Endothelial cell of umbilical vein (primary cell): Measurements from ENCODE around the gene RAC2. TPM values are rescaled to one million over a fixed set of nuclear protein-coding genes. Genes with fewer than 3 reads are reported as not detected.

Source experiments
- BruUV-seq: library from RNA; stranded (reverse); fragments of 400-500 nt; replicated peaks from 2 replicates; lab custom pipeline; 2021; lab: Mats Ljungman, UMichigan
- CTCF ChIA-PET: fragments of 300-600, 350-600 bp; sonication (Branson Sonifier 250); formaldehyde crosslinking; loops from one replicate; lab custom pipeline; 2021; ENCODE audit warnings: antibody characterized with exemption, inconsistent platforms; lab: Charles Lee
- POLR2A ChIA-PET: fragments of 300-600, 350-600 bp; sonication (Branson Sonifier 250); formaldehyde crosslinking; loops from one replicate; lab custom pipeline; 2021; ENCODE audit warnings: antibody characterized with exemption, inconsistent platforms; lab: Charles Lee
- DNase-seq: peaks from one replicate; pipeline ENCODE4 v3.0.0-alpha.2; 2011; ENCODE audit warnings: low read depth, low spot score
- FAIRE-seq: peaks from 2 replicates; lab custom pipeline; 2011; peaks lifted over from hg19 to GRCh38; lab: Jason Lieb, UNC
- H2AFZ ChIP-seq: 2 replicates; pipeline ENCODE4 v1.6.0; 2012; ENCODE audit warnings: low read depth, low read length, control low read depth, inconsistent platforms
- H3K27ac ChIP-seq: 2 replicates; pipeline ENCODE4 v1.5.1; 2011; ENCODE audit warnings: low read depth, mild to moderate bottlenecking, control low read depth, low read length, moderate library complexity; ENCODE audit not compliant: insufficient read depth
- H3K27me3 ChIP-seq, 2 experiments: 2 replicates each; pipeline versions ENCODE4 v1.6.0 to v1.6.1; 2011; ENCODE audit warnings: low read length in 2 of 2, mixed read lengths in 1 of 2; ENCODE audit not compliant: control insufficient read depth in 2 of 2, insufficient read depth in 2 of 2
- H3K36me3 ChIP-seq, 2 experiments: 2 replicates in 1 of 2; 3 replicates in 1 of 2; pipeline ENCODE4 v1.5.1; 2011; ENCODE audit warnings: low read length in 2 of 2, mild to moderate bottlenecking in 1 of 2, moderate library complexity in 1 of 2; ENCODE audit not compliant: control insufficient read depth in 2 of 2, insufficient read depth in 2 of 2; ENCODE audit errors: extremely low read depth in 1 of 2
- H3K4me1 ChIP-seq: 3 replicates; pipeline ENCODE4 v1.5.1; 2011; ENCODE audit warnings: mild to moderate bottlenecking, low read length; ENCODE audit not compliant: control insufficient read depth, insufficient read depth; ENCODE audit errors: extremely low read depth
- H3K4me2 ChIP-seq: 2 replicates; pipeline ENCODE4 v1.6.1; 2011; ENCODE audit warnings: low read length, control low read depth, mixed read lengths; ENCODE audit not compliant: insufficient read depth
- H3K4me3 ChIP-seq, 3 experiments: fragments of 200-600 bp in 1 of 3; sonication (generic), shearing (Covaris generic) in 1 of 3; replicated peaks in 1 of 3; 2 replicates each; pipeline ENCODE4 v1.5.1; 2011 to 2016; ENCODE audit warnings: control low read depth in 3 of 3, low read length in 3 of 3, mild to moderate bottlenecking in 2 of 3, inconsistent platforms in 1 of 3, low read depth in 1 of 3, moderate library complexity in 1 of 3; ENCODE audit not compliant: insufficient read depth in 1 of 3
- H3K79me2 ChIP-seq: 2 replicates; pipeline ENCODE4 v1.6.0; 2012; ENCODE audit warnings: low read length, inconsistent platforms; ENCODE audit not compliant: control insufficient read depth, insufficient read depth
- H3K9ac ChIP-seq: replicated peaks from 2 replicates; pipeline ENCODE3; 2011; ENCODE audit warnings: low read length, control low read depth; ENCODE audit not compliant: insufficient read depth; ENCODE audit errors: extremely low read depth
- H3K9me1 ChIP-seq: replicated peaks from 3 replicates; pipeline ENCODE4 v1.6.0; 2011; ENCODE audit warnings: mild to moderate bottlenecking, low read length; ENCODE audit not compliant: control insufficient read depth, insufficient read depth; ENCODE audit errors: extremely low read depth
- H3K9me3 ChIP-seq: replicated peaks from 2 replicates; pipeline ENCODE4 v1.5.1; 2012; ENCODE audit warnings: low read length, inconsistent platforms; ENCODE audit not compliant: control insufficient read depth, insufficient read depth
- H4K20me1 ChIP-seq: replicated peaks from 2 replicates; pipeline ENCODE3; 2011; ENCODE audit warnings: mild to moderate bottlenecking, low read length; ENCODE audit not compliant: control insufficient read depth, insufficient read depth; ENCODE audit errors: extremely low read depth
- EZH2 ChIP-seq: IDR thresholded peaks from 2 replicates; pipeline ENCODE4 v1.6.1; 2012; ENCODE audit warnings: borderline replicate concordance, low read depth, mild to moderate bottlenecking, moderate library complexity, low read length, inconsistent platforms; ENCODE audit not compliant: severe bottlenecking
- FOS ChIP-seq: IDR thresholded peaks from 2 replicates; pipeline ENCODE4 v1.6.1; 2011; ENCODE audit warnings: mild to moderate bottlenecking, low read length, moderate library complexity, borderline replicate concordance; ENCODE audit not compliant: insufficient read depth
- GATA2 ChIP-seq: IDR thresholded peaks from 2 replicates; pipeline ENCODE4 v1.7.0; 2011; ENCODE audit warnings: low read depth, mild to moderate bottlenecking, moderate library complexity, mixed read lengths, low read length; ENCODE audit not compliant: insufficient read length, insufficient read depth
- JUN ChIP-seq: IDR thresholded peaks from 2 replicates; pipeline ENCODE4 v1.6.1; 2011; ENCODE audit warnings: borderline replicate concordance, low read depth; ENCODE audit not compliant: insufficient read length, insufficient read depth
- MYC ChIP-seq: IDR thresholded peaks from one replicate; pipeline ENCODE4 v1.6.1; 2011; ENCODE audit warnings: mild to moderate bottlenecking, low read depth, low read length
- POLR2A ChIP-seq: IDR thresholded peaks from 2 replicates; pipeline ENCODE4 v1.6.1; 2012; ENCODE audit warnings: low read depth, mild to moderate bottlenecking, control low read depth, low read length
- POLR2AphosphoS5 ChIP-seq: IDR thresholded peaks from 2 replicates; pipeline ENCODE4 v1.6.1; 2012; ENCODE audit warnings: low read depth, mild to moderate bottlenecking, control low read depth, low read length, moderate library complexity; ENCODE audit not compliant: insufficient read depth
- dilution Hi-C: fragments of 300-500 bp; cut with MboI; formaldehyde crosslinking; loops from one replicate; pipeline ENCODE4 v1.15.0; 2019; ENCODE audit warnings: low sequenced_read_pairs; ENCODE audit not compliant: extremely low pct_ligation_motif_present
- intact Hi-C: fragments of 100-400 bp; cut with micrococcal nuclease; formaldehyde crosslinking; loops from one replicate; pipeline ENCODE4 v1.10.0; 2022
- polyA plus RNA-seq, 4 experiments: library from polyadenylated mRNA; depleted of rRNA in 3 of 4; stranded (reverse) in 3 of 4; unstranded in 1 of 4; fragments of >200 nt; gene quantifications; 2 replicates each; pipeline versions ENCODE4 v1.2.1 to v1.2.3, GENCODE V29; 2011 to 2012; ENCODE audit warnings: missing spikeins in 1 of 4
- total RNA-seq: library from RNA; stranded (reverse); gene quantifications from 2 replicates; pipeline ENCODE4 v1.2.3, GENCODE V29; 2021
- TF ChIP-seq, protein P1 (sequence below): IDR thresholded peaks from 2 replicates; pipeline ENCODE4 v1.6.1; 2011; ENCODE audit not compliant: insufficient read depth, insufficient read length
- TF ChIP-seq, protein P2 (sequence below), 2 donors: IDR thresholded peaks; 1 replicate in 1 of 2; 2 replicates in 1 of 2; pipeline ENCODE4 v1.5.1; 2011; ENCODE audit warnings: low read length in 2 of 2, mild to moderate bottlenecking in 2 of 2, moderate library complexity in 2 of 2, control low read depth in 1 of 2, inconsistent platforms in 1 of 2, low read depth in 1 of 2; ENCODE audit not compliant: insufficient read depth in 1 of 2; ENCODE audit errors: extremely low read depth in 1 of 2

The RAC2 gene
- total and polyA plus RNA-seq, 2 donors (not counting 3 experiments of a cell fraction or from before 2014, with no cell fraction given) = 122 to 181 TPM

DNA sequence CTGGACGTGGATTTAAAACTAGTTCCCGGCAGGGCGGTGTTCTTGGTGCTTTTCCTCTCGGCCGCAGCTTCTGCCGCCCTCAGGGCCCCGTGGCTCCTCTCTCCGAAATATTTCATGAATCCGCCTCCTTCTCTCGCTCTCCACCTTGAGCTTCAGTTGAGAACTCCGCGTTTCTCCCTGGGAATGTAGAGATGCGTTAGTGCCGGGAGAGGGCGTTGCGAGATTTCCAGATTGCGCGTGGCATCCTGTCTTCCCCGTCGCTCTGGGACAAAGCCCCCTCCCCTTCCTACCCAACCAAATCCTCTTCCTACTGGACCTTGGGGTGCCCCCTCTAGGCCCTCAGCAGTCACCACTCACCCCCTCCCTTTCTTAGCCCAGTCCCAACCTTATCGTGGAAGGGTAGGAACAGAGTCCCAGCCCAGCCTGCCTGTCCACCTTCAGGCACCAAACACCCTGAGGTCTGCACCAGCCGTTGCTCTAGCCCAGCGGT, 15.5 kb upstream of the RAC2 start:
- peak overlapping the region; percentile 95 for H2AFZ ChIP-seq
- peak; percentile 60 for DNase-seq
- TF ChIP-seq JUN = no peak
- TF ChIP-seq GATA2 = no peak
- TF ChIP-seq, protein P1, sequence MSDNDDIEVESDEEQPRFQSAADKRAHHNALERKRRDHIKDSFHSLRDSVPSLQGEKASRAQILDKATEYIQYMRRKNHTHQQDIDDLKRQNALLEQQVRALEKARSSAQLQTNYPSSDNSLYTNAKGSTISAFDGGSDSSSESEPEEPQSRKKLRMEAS = no peak
- TF ChIP-seq, protein P2, sequence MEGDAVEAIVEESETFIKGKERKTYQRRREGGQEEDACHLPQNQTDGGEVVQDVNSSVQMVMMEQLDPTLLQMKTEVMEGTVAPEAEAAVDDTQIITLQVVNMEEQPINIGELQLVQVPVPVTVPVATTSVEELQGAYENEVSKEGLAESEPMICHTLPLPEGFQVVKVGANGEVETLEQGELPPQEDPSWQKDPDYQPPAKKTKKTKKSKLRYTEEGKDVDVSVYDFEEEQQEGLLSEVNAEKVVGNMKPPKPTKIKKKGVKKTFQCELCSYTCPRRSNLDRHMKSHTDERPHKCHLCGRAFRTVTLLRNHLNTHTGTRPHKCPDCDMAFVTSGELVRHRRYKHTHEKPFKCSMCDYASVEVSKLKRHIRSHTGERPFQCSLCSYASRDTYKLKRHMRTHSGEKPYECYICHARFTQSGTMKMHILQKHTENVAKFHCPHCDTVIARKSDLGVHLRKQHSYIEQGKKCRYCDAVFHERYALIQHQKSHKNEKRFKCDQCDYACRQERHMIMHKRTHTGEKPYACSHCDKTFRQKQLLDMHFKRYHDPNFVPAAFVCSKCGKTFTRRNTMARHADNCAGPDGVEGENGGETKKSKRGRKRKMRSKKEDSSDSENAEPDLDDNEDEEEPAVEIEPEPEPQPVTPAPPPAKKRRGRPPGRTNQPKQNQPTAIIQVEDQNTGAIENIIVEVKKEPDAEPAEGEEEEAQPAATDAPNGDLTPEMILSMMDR (IDR thresholded peaks at IDR 0.05; ENCODE audit: extremely low read depth in 1 of 2, insufficient read depth in 1 of 2, low read depth in 1 of 2, low read length in 2 of 2) = peak; percentile 56 to 71
- no peak for TF ChIP-seq POLR2AphosphoS5
- no peak for TF ChIP-seq POLR2A
- no peak for TF ChIP-seq FOS
- TF ChIP-seq EZH2 = no peak
- TF ChIP-seq MYC = no peak
- no peak overlapping the region for H3K4me3 ChIP-seq
- no peaks in the 10 kb centered on the region for H3K27me3 ChIP-seq
- no peaks in the 10 kb centered on the region for H3K79me2 ChIP-seq
- intact Hi-C loops (loop anchor here (2.0 kb wide), 2 partner anchors 61 to 181 kb away; no protein-coding TSS in a partner anchor), dilution Hi-C loops (no loop called here)
- H3K4me2 ChIP-seq = peak overlapping the region; percentile 67
- no peaks in the 10 kb centered on the region for H4K20me1 ChIP-seq
- H3K9me1 ChIP-seq = no peaks in the 10 kb centered on the region
- CTCF ChIA-PET = interaction anchor here (0.6 to 4.2 kb wide), 42 partner anchors 9 to 502 kb away, joined by 3 to 83 read pairs (median 4); partner anchors contain the start of gene RAC2
- H3K36me3 ChIP-seq = no peaks in the 10 kb centered on the region
- no TSS peak for BruUV-seq
- no peak overlapping the region for H3K27ac ChIP-seq
- peak overlapping the region; percentile 18 for H3K9ac ChIP-seq
- peaks cover 23% of the 10 kb centered on the region for H3K4me1 ChIP-seq
- peak; percentile 92 for FAIRE-seq
- H3K9me3 ChIP-seq = peaks cover 6% of the 10 kb centered on the region
- POLR2A ChIA-PET = no interaction called here
